Subcutaneous abdominal adipose tissue (tissue), 5 donors: ENCODE measurements around the gene SLC4A8.
A peak's percentile ranks its signal among the peaks of the same experiment; 100 is the strongest.

Experiments
- H3K27ac ChIP-seq: one replicate; pipeline ENCODE4 v1.7.0; 2013; ENCODE audit warnings: low read depth, mild to moderate bottlenecking, inconsistent platforms, low read length, moderate library complexity
- H3K27me3 ChIP-seq, 5 donors: one replicate each; pipeline ENCODE4 v1.7.0; 2013; ENCODE audit warnings: low read length in 5 of 5, inconsistent platforms in 1 of 5; ENCODE audit not compliant: control insufficient read depth in 5 of 5, insufficient read depth in 4 of 5
- H3K36me3 ChIP-seq, 5 donors: one replicate each; pipeline ENCODE4 v1.7.0; 2013; ENCODE audit warnings: low read length in 5 of 5; ENCODE audit not compliant: control insufficient read depth in 5 of 5, insufficient read depth in 5 of 5
- H3K4me1 ChIP-seq, 5 donors: one replicate each; pipeline ENCODE4 v1.7.0; 2013; ENCODE audit warnings: low read length in 5 of 5, mild to moderate bottlenecking in 3 of 5, moderate library complexity in 1 of 5; ENCODE audit not compliant: control insufficient read depth in 5 of 5, insufficient read depth in 5 of 5
- H3K4me3 ChIP-seq, 5 donors: one replicate each; pipeline ENCODE4 v1.7.0; 2013; ENCODE audit warnings: low read length in 5 of 5, low read depth in 1 of 5
- H3K9ac ChIP-seq, 5 donors: one replicate each; pipeline ENCODE4 v1.7.0; 2013; ENCODE audit warnings: low read length in 5 of 5, mild to moderate bottlenecking in 4 of 5, moderate library complexity in 3 of 5
- H3K9me3 ChIP-seq, 5 donors: one replicate each; pipeline ENCODE4 v1.7.0; 2013; ENCODE audit warnings: low read length in 5 of 5; ENCODE audit not compliant: control insufficient read depth in 5 of 5
- donor health status: healthy.
- donor health status: healthy.
- donor health status: healthy.
- donor health status: healthy.
- donor health status: healthy.

Gene SLC4A8

GRCh38 chr12:51388069-51388799 is 36.4 kb upstream of the SLC4A8 start:
- Histone ChIP-seq H3K9ac (no peak overlapping the region), H3K9me3 (no peaks in the 10 kb centered on the region), H3K4me1 (peaks cover 0 to 37% (median 19%) of the 10 kb centered on the region in 5 donors), H3K4me3 (no peak overlapping the region), H3K27ac (no peak overlapping the region), H3K36me3 (no peaks in the 10 kb centered on the region), H3K27me3 (peaks cover 0 to 18% (median 8%) of the 10 kb centered on the region in 5 donors)

- H3K4me1 ChIP-seq, result peaks cover 0 to 42% (median 19%) of the 10 kb centered on the region in 5 donors
- H3K9ac ChIP-seq, result no peak overlapping the region
These were observed 35.8 kb upstream of the SLC4A8 start for GRCh38 chr12:51388846-51389245.

GRCh38 chr12:51389302-51389999 is 35.2 kb upstream of the SLC4A8 start:
- H3K4me1 ChIP-seq, result peaks cover 0 to 45% (median 19%) of the 10 kb centered on the region in 5 donors
- H3K9me3 ChIP-seq, result no peaks in the 10 kb centered on the region
- H3K27me3 ChIP-seq, result peaks cover 0 to 19% (median 10%) of the 10 kb centered on the region in 5 donors
- H3K4me3 ChIP-seq, result no peak overlapping the region
- no peak overlapping the region for H3K27ac ChIP-seq
- H3K36me3 ChIP-seq, result no peaks in the 10 kb centered on the region
- no peak overlapping the region for H3K9ac ChIP-seq

More at GRCh38 chr12:51388846-51389245, 35.8 kb upstream of the SLC4A8 start:
- Histone ChIP-seq H3K36me3 (no peaks in the 10 kb centered on the region), H3K27me3 (peaks cover 0 to 19% (median 10%) of the 10 kb centered on the region in 5 donors), H3K27ac (no peak overlapping the region), H3K4me3 (no peak overlapping the region), H3K9me3 (no peaks in the 10 kb centered on the region)

GRCh38 chr12:51390457-51390856 is 34.2 kb upstream of the SLC4A8 start:
- Histone ChIP-seq H3K9me3 (no peaks in the 10 kb centered on the region), H3K36me3 (no peaks in the 10 kb centered on the region), H3K27me3 (peaks cover 0 to 19% (median 10%) of the 10 kb centered on the region in 5 donors), H3K4me1 (peaks cover 0 to 53% (median 19%) of the 10 kb centered on the region in 5 donors), H3K4me3 (peak overlapping the region in 1 of 5 donors; percentile 61), H3K9ac (no peak overlapping the region), H3K27ac (no peak overlapping the region)

- peak overlapping the region; percentile 60 for H3K27ac ChIP-seq
- no peaks in the 10 kb centered on the region for H3K9me3 ChIP-seq
- peak overlapping the region in 4 of 5 donors; percentile 24 to 65 (median 62) for H3K9ac ChIP-seq
- H3K27me3 ChIP-seq, result peaks cover 0 to 19% (median 10%) of the 10 kb centered on the region in 5 donors
- H3K4me3 ChIP-seq, result peak overlapping the region; percentile 51 to 65 (median 61)
- no peaks in the 10 kb centered on the region for H3K36me3 ChIP-seq
- H3K4me1 ChIP-seq, result peaks cover 0 to 57% (median 19%) of the 10 kb centered on the region in 5 donors
These were observed 33.7 kb upstream of the SLC4A8 start for GRCh38 chr12:51390891-51391282.

- Histone ChIP-seq H3K27me3 (peaks cover 0 to 19% (median 10%) of the 10 kb centered on the region in 5 donors), H3K4me3 (peak within 1 kb of the TSS; percentile 51 to 65 (median 61)), H3K9me3 (no peaks in the 10 kb centered on the region), H3K4me1 (peaks cover 0 to 57% (median 19%) of the 10 kb centered on the region in 5 donors), H3K9ac (peak within 1 kb of the TSS in 4 of 5 donors; percentile 24 to 68 (median 62)), H3K36me3 (no peaks in the 10 kb centered on the region), H3K27ac (peak within 1 kb of the TSS; percentile 60)
These were observed 33.1 kb upstream of the SLC4A8 start, which contains the start of gene GALNT6 for GRCh38 chr12:51391283-51392123. GALNT6 (minus strand) TSS chr12:51391406; CDS start chr12:51379781, 11,625 bp downstream.

- H3K4me1 ChIP-seq, result peaks cover 0 to 54% (median 18%) of the 10 kb centered on the region in 5 donors
- no peak overlapping the region for H3K9ac ChIP-seq
- no peak overlapping the region for H3K27ac ChIP-seq
These were observed 31.9 kb upstream of the SLC4A8 start for GRCh38 chr12:51392556-51393237.

GRCh38 chr12:51393676-51394545 is 30.7 kb upstream of the SLC4A8 start:
- H3K27me3 ChIP-seq, result peaks cover 0 to 19% (median 10%) of the 10 kb centered on the region in 5 donors
- H3K9ac ChIP-seq, result no peak overlapping the region
- H3K36me3 ChIP-seq, result no peaks in the 10 kb centered on the region
- no peaks in the 10 kb centered on the region for H3K9me3 ChIP-seq
- no peak overlapping the region for H3K4me3 ChIP-seq
- H3K27ac ChIP-seq, result no peak overlapping the region
- H3K4me1 ChIP-seq, result peaks cover 0 to 43% (median 14%) of the 10 kb centered on the region in 5 donors

More at GRCh38 chr12:51392556-51393237, 31.9 kb upstream of the SLC4A8 start:
- Histone ChIP-seq H3K9me3 (no peaks in the 10 kb centered on the region), H3K27me3 (peaks cover 0 to 19% (median 10%) of the 10 kb centered on the region in 5 donors), H3K36me3 (no peaks in the 10 kb centered on the region), H3K4me3 (peak overlapping the region in 3 of 5 donors; percentile 22 to 61 (median 26))
